ENCODE data around the gene TUBA1C.
"Not testable (repeated sequence)": the region's sequence is repeated elsewhere in the genome, so short reads cannot be mapped to it uniquely, and the experiment has no call there.

TUBA1C gene

GRCh38 chr12:49264466-49264872 is 413 bp upstream of the TUBA1C start:
- peak; percentile 13 for DNase-seq (ENCODE audit: low read depth)
- peak overlapping the region; percentile 66 for H3K4me3 ChIP-seq (ENCODE audit: low read depth, low read length)
- no peak for TF ChIP-seq CTCF (IDR thresholded peaks at IDR 0.05; ENCODE audit: low read depth, low read length, missing control alignments)

GRCh38 chr12:49269191-49269590 is 4.3 kb downstream of the TUBA1C start:
- DNase-seq (ENCODE audit: low read depth); H3K4me3 ChIP-seq (ENCODE audit: low read depth, low read length): not testable (repeated sequence)

GRCh38 chr12:49272790-49273725 is 8.2 kb downstream of the TUBA1C start:
- H3K4me3 ChIP-seq (ENCODE audit: low read depth, low read length) = no peak overlapping the region
- TF ChIP-seq CTCF (IDR thresholded peaks at IDR 0.05; ENCODE audit: low read depth, low read length, missing control alignments) = no peak
- no peak for DNase-seq (ENCODE audit: low read depth)

GRCh38 chr12:49273726-49274395 is 9.0 kb downstream of the TUBA1C start:
- no peak for DNase-seq (ENCODE audit: low read depth)
- TF ChIP-seq CTCF (IDR thresholded peaks at IDR 0.05; ENCODE audit: low read depth, low read length, missing control alignments) = no peak
- no peak overlapping the region for H3K4me3 ChIP-seq (ENCODE audit: low read depth, low read length)

- no peak for DNase-seq (ENCODE audit: low read depth)
- H3K4me3 ChIP-seq (ENCODE audit: low read depth, low read length) = no peak overlapping the region
- no peak for TF ChIP-seq CTCF (IDR thresholded peaks at IDR 0.05; ENCODE audit: low read depth, low read length, missing control alignments)
Measured at GRCh38 chr12:49274396-49275069, 9.7 kb downstream of the TUBA1C start.

GRCh38 chr12:49276304-49277290 is 11.7 kb downstream of the TUBA1C start:
- no peak for TF ChIP-seq CTCF (IDR thresholded peaks at IDR 0.05; ENCODE audit: low read depth, low read length, missing control alignments)

More at GRCh38 chr12:49276304-49277290, 11.7 kb downstream of the TUBA1C start:
- DNase-seq (ENCODE audit: low read depth) = no peak
- H3K4me3 ChIP-seq (ENCODE audit: low read depth, low read length) = no peak overlapping the region
